IPS-18c (cell line): ENCODE data around the gene MYH13.

Source experiments
- H3K4me3 ChIP-seq: 2 replicates; pipeline ENCODE4 v1.7.0; 2013; ENCODE audit warnings: low read depth, mild to moderate bottlenecking, low read length, moderate library complexity; ENCODE audit not compliant: insufficient read depth
- H3K9me3 ChIP-seq: one replicate; pipeline ENCODE4 v1.6.1; 2013; ENCODE audit warnings: mild to moderate bottlenecking, low read length, moderate library complexity; ENCODE audit not compliant: control insufficient read depth, insufficient read depth

The MYH13 gene

GRCh38 chr17:10372906-10373305 lies at the start of gene MYH13:
TSS of gene MYH13 (minus strand) at chr17:10373006. CDS start at chr17:10364530, 8,476 bp downstream.
- no peak within 1 kb of the TSS for H3K4me3 ChIP-seq
- no peaks in the 10 kb centered on the region for H3K9me3 ChIP-seq

DNA sequence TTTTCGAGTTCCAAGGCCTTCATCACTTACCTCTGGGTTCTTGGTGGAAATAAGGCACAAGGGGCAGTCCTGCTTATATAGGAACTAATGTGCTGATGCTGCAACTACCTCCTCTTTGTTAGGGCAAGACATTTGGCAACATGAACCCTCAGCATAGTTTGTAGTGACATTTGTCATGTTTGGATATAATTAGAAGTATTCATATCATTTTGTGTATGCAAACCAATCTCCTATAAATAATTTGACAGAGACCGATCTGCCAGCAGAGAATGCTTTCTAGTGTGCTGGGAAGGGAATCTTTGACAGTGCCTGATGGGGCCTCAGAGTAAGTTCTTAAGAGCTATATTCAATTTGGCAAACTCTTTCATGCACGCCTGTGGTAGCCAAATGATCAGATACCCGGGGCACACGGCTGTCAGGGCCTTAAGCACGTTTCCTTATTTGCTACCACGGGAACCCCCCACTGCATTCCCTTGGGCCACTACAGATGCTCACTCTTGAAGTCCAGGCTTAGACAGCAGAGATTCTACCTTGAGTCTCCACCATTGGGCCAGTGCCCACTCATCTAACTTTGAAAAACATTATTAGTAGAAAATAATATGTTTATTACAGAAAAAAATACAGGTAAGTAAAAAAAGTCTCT lies 49.2 kb upstream of the MYH13 start, which contains the start of gene MYH8:
Gene MYH8 (minus strand): TSS at position 51 of the 643 bp plus-strand sequence. CDS start 1,723 bp downstream, outside the sequence.
- no peaks in the 10 kb centered on the region for H3K9me3 ChIP-seq

GRCh38 chr17:10421211-10421610 lies 48.4 kb upstream of the MYH13 start:
- Histone ChIP-seq H3K4me3 (no peak overlapping the region), H3K9me3 (no peaks in the 10 kb centered on the region)

More for the DNA sequence above, 49.2 kb upstream of the MYH13 start, which contains the start of gene MYH8:
- no peak within 1 kb of the TSS for H3K4me3 ChIP-seq

GRCh38 chr17:10420811-10421210 lies 48.0 kb upstream of the MYH13 start:
- H3K9me3 ChIP-seq, result no peaks in the 10 kb centered on the region

GRCh38 chr17:10417431-10417830 lies 44.6 kb upstream of the MYH13 start:
- Histone ChIP-seq H3K4me3 (no peak overlapping the region), H3K9me3 (no peaks in the 10 kb centered on the region)

More at GRCh38 chr17:10420811-10421210, 48.0 kb upstream of the MYH13 start:
- no peak overlapping the region for H3K4me3 ChIP-seq

- Histone ChIP-seq H3K4me3 (no peak overlapping the region), H3K9me3 (no peaks in the 10 kb centered on the region)
Measured at GRCh38 chr17:10415161-10415560, 42.4 kb upstream of the MYH13 start.

DNA sequence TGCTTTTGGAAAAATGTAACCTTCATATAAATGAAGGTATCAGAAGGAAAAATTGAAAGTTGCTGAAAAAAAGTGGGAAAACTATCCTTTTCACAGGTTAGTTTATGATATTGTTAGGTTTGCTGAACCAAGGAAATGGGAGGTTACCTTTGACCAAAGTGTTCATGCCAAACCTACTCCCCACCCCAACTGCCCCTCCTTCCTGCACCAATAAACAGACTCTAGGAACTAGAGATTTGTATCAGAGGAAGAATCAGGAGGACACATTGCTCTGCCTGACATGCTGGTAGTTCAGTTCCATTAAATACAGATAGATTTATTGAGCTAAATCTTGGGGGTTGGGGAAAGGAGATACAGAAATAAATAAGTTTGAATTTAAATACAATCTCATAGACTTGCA lies 30.8 kb upstream of the MYH13 start:
- no peaks in the 10 kb centered on the region for H3K9me3 ChIP-seq
- H3K4me3 ChIP-seq, result no peak overlapping the region

GRCh38 chr17:10398352-10398751 lies 25.5 kb upstream of the MYH13 start:
- Histone ChIP-seq H3K9me3 (no peaks in the 10 kb centered on the region), H3K4me3 (no peak overlapping the region)

- Histone ChIP-seq H3K4me3 (no peak overlapping the region), H3K9me3 (no peaks in the 10 kb centered on the region)
Measured at GRCh38 chr17:10396524-10397163, 23.8 kb upstream of the MYH13 start.

DNA sequence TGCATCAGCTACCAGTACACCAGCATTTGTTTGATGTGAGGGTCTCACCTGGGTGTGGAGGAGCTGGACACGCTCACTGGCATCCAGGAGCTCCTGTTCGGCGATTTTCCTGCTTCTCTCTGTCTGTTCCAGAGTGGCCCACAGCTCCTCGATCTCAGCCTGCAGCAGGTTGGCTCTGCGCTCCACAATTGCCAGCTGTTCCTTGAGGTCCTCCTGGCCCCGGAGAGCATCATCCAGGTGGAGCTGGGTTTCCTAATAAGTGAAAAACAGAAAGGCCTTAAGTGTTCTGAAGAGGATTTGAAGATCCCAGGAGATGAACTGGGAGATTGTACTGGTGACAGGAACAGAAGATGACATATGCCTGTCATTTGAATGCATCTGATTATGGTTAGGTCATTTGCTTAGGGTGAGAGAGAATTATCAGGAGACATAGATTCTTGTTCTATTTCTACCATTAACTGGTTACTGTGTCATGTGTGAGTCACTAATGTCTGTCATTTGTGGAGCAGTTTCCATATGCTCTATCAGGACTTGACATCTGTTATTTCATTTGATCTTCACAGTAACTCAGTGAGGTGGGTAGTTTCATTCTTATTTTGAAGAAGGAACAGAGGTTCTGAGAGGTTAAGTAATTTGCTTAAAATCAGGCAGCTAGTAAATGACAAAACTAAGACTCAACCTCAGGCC lies 21.5 kb upstream of the MYH13 start:
- no peak overlapping the region for H3K4me3 ChIP-seq

DNA sequence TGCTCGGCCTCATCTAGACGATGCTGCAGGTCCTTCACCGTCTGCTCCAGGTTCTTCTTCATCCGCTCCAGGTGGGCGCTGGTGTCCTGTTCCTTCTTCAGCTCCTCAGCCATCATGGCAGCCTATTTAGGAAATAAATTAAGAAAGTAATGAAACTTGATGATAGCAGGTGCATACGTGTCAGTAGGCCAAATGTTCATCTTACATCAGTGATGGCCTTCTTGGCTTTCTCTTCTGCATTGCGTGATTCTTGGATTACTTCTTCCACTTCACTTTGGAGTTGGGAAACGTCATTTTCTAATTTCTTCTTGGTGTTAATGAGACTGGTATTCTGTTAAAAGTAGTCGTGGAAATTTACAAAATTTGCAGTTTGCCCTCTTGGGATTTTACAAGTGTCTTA lies 20.1 kb upstream of the MYH13 start:
- H3K9me3 ChIP-seq, result no peaks in the 10 kb centered on the region
- no peak overlapping the region for H3K4me3 ChIP-seq

More for the DNA sequence above, 21.5 kb upstream of the MYH13 start:
- H3K9me3 ChIP-seq, result no peaks in the 10 kb centered on the region

DNA sequence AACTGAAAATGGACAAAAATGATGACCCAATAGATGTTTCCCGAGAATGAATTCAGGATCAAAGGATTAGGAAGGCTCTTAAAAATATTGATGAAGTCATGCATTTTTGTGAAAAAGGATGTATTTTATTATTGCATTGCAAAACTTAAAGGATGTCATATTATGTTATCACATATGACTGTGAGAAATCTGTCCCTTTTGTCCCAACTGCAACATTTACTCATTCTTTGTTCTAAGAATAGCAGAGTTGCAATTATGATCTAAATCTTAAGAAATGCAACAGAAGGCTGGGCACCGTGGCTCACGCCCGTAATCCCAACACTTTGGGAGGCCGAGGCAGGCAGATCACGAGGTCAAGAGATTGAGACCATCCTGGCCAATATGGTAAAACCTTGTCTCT lies 13.1 kb upstream of the MYH13 start:
- Histone ChIP-seq H3K9me3 (no peaks in the 10 kb centered on the region), H3K4me3 (no peak overlapping the region)

DNA sequence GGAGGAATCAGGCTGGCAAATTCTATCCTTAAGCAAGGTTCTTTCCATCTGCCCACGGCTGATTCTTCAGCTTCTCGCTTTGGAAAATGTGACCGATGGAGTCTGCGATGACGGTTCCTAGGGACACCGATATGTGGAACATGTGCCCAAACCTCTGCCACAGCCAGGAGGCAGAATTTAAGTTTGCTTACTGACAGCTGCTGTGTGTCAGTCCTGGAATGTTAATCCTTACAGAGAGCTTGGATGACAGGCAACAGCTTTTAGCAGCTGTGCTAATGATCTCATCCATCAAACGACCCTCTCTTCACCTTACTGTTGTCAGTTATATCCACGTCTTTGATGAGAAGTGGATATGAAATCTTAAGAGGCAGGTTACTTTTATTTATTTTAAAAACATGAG lies 11.4 kb upstream of the MYH13 start:
- Histone ChIP-seq H3K4me3 (no peak overlapping the region), H3K9me3 (no peaks in the 10 kb centered on the region)

DNA sequence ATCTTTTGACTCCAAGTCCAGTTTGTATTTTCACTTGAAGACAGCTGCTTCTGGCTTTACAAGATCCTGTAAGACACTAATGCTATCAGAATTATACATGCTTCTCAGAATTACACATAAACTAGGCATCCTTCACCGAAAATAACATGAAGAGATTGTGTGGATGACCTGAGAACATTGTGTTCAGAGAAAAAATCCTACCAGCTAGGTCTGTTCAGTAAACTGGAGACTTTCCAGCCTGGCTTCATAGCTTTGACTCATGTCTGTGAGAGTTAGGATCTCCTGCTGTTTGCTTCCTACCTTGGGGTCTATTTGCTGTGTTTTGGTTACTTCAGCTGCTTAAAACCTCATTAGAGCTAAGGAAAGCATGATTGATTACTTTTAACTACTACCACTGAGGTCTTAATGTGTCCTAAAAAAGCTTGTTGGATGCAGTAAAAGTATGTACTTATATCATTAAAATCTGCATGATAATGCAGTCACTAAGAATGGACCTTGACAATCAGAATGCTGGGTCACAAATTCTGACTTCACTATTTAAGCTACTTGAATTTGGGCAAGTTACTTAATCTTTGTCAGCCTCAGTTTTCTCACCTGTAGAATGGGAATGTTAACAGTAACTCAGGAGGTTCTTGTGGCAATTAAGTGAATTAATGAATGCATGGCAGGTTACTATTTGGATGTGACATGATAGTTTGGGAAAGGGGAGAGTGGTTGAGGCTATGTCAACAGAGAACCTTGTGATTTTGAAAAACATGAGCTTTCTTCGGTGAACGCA lies 8.0 kb upstream of the MYH13 start:
- H3K4me3 ChIP-seq, result no peak overlapping the region
- no peaks in the 10 kb centered on the region for H3K9me3 ChIP-seq

GRCh38 chr17:10370016-10370608 lies 2.7 kb downstream of the MYH13 start:
- Histone ChIP-seq H3K9me3 (no peaks in the 10 kb centered on the region), H3K4me3 (no peak overlapping the region)

- H3K9me3 ChIP-seq, result no peaks in the 10 kb centered on the region
- no peak overlapping the region for H3K4me3 ChIP-seq
Measured at GRCh38 chr17:10369239-10369638, 3.6 kb downstream of the MYH13 start.

DNA sequence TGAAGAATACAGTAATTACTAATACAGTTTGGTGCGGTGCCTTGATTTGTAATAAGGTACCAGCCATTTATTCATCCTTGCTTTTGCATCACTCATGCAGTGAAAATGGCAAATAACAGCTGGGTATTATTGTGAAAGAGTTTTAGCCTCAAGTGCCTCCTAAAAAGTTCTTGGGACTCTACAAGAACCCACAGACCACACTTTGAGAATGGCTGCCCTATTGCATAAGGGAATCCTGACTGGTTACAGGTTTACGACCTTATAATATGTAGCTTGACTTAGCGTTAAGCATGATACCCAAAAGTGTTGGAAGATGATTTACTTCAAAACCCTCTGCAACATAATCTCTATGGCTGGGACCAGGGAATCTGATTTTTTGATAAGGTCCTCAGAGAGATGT lies 4.2 kb downstream of the MYH13 start:
- no peak overlapping the region for H3K4me3 ChIP-seq
- no peaks in the 10 kb centered on the region for H3K9me3 ChIP-seq
